HepG2 (cell line): ENCODE results near the gene ARX. TPM values are rescaled to one million over a fixed set of nuclear protein-coding genes. Genes with fewer than 3 reads are reported as not detected.

Experiments
- ATAC-seq: fragments of 200-7000 bp; cut with Tn5 transposase; 3 replicates; pipeline ENCODE4 v1.9.1; 2020; ENCODE audit warnings: mild to moderate bottlenecking, moderate library complexity
- BruUV-seq: library from RNA; stranded (reverse); fragments of 400-500 nt; replicated peaks from 2 replicates; lab custom pipeline; 2021; lab: Mats Ljungman, UMichigan
- CTCF ChIA-PET: fragments of 300-600 bp; formaldehyde crosslinking; extraction: SDS; loops from one replicate; lab custom pipeline; 2021; ENCODE audit warnings: low total read pairs, inconsistent platforms, low intra/inter-chr PET ratio; lab: Yijun Ruan, JAX
- POLR2A ChIA-PET: fragments of 350-600 bp; sonication (Branson Sonifier 250); formaldehyde crosslinking; loops from one replicate; lab custom pipeline; 2020; ENCODE audit warnings: antibody characterized with exemption, inconsistent platforms; lab: Yijun Ruan, JAX
- DNase-seq: peaks from one replicate; pipeline ENCODE4 v3.0.0-alpha.2; 2015; ENCODE audit warnings: low spot score
- FAIRE-seq: peaks from 3 replicates; lab custom pipeline; 2011; peaks lifted over from hg19 to GRCh38; lab: Jason Lieb, UNC
- H2AFZ ChIP-seq: one replicate; pipeline ENCODE4 v1.6.1; 2011; ENCODE audit warnings: low read length, inconsistent platforms
- H3K27ac ChIP-seq: fragments of 300-600 bp; 3 replicates; pipeline ENCODE4 v1.8.0; 2011; ENCODE audit warnings: mixed run types, mild to moderate bottlenecking, mixed read lengths, low read length, inconsistent platforms; ENCODE audit not compliant: insufficient read depth; ENCODE audit errors: extremely low read length
- H3K27me3 ChIP-seq, 2 experiments: fragments of 200-600 bp in 1 of 2; 2 replicates in 1 of 2; 3 replicates in 1 of 2; pipeline versions ENCODE4 v1.6.0 to v1.8.0; 2011; ENCODE audit warnings: low read length in 2 of 2, mild to moderate bottlenecking in 2 of 2, moderate library complexity in 2 of 2, inconsistent platforms in 1 of 2; ENCODE audit not compliant: insufficient read depth in 2 of 2, control insufficient read depth in 1 of 2
- H3K36me3 ChIP-seq, 2 experiments: fragments of 200-600 bp in 1 of 2; replicated peaks in 1 of 2; 2 replicates in 1 of 2; 3 replicates in 1 of 2; pipeline versions ENCODE4 v1.5.1 to v1.8.0; 2011; ENCODE audit warnings: low read length in 2 of 2, inconsistent platforms in 1 of 2; ENCODE audit not compliant: insufficient read depth in 2 of 2, control insufficient read depth in 1 of 2
- H3K4me1 ChIP-seq: 2 replicates; pipeline ENCODE4 v1.5.1; 2012; ENCODE audit warnings: low read length, inconsistent platforms; ENCODE audit not compliant: insufficient read depth
- H3K4me2 ChIP-seq: 2 replicates; pipeline ENCODE4 v1.6.0; 2011; ENCODE audit warnings: low read depth, low read length, inconsistent platforms
- H3K4me3 ChIP-seq, 3 experiments: fragments of 200-600 bp in 1 of 3; sonication (generic), shearing (Covaris generic) in 1 of 3; replicated peaks in 1 of 3; 2 replicates each; pipeline ENCODE4 v1.5.1; 2011 to 2016; ENCODE audit warnings: low read length in 3 of 3, inconsistent platforms in 2 of 3, low read depth in 2 of 3, mild to moderate bottlenecking in 2 of 3, control low read depth in 1 of 3, mixed read lengths in 1 of 3; ENCODE audit not compliant: insufficient read depth in 1 of 3
- H3K79me2 ChIP-seq: one replicate; pipeline ENCODE4 v1.6.1; 2011; ENCODE audit warnings: low read length, inconsistent platforms; ENCODE audit not compliant: insufficient read depth
- H3K9ac ChIP-seq: 2 replicates; pipeline ENCODE4 v1.6.0; 2011; ENCODE audit warnings: mild to moderate bottlenecking, low read depth, low read length, inconsistent platforms; ENCODE audit not compliant: insufficient read depth
- H3K9me3 ChIP-seq: 2 replicates; pipeline ENCODE4 v1.5.1; 2012; ENCODE audit warnings: mild to moderate bottlenecking, low read length
- H4K20me1 ChIP-seq: 2 replicates; pipeline ENCODE4 v1.6.0; 2011; ENCODE audit warnings: inconsistent platforms, mild to moderate bottlenecking, low read length, moderate library complexity; ENCODE audit not compliant: insufficient read depth
- ADNP ChIP-seq: sonication (generic); formaldehyde crosslinking; IDR thresholded peaks from 2 replicates; pipeline ENCODE4 v1.4.0; 2020; ENCODE audit warnings: missing genetic modification reagents
- HDAC6 ChIP-seq: fragments of 200-600 bp; sonication (generic); IDR thresholded peaks from 2 replicates; pipeline ENCODE4 v1.7.0; 2017; ENCODE audit warnings: mild to moderate bottlenecking, antibody characterized with exemption, low read length, low read depth
- JUN ChIP-seq: sonication (generic); formaldehyde crosslinking; IDR thresholded peaks from 2 replicates; pipeline ENCODE4 v1.4.0; 2020; ENCODE audit warnings: mild to moderate bottlenecking, missing genetic modification reagents
- KLF12 ChIP-seq: sonication (generic); formaldehyde crosslinking; IDR thresholded peaks from 2 replicates; pipeline ENCODE4 v1.4.0; 2020; ENCODE audit warnings: missing genetic modification reagents, borderline replicate concordance
- KMT2A ChIP-seq: sonication (generic); formaldehyde crosslinking; IDR thresholded peaks from 2 replicates; pipeline ENCODE4 v1.4.0; 2020; ENCODE audit warnings: missing genetic modification reagents
- MYPOP ChIP-seq: sonication (generic); formaldehyde crosslinking; IDR thresholded peaks from 2 replicates; pipeline ENCODE4 v1.8.1; 2023; ENCODE audit warnings: mild to moderate bottlenecking, moderate library complexity, missing genetic modification reagents
- RAD51 ChIP-seq: fragments of 450-650 bp; IDR thresholded peaks from 2 replicates; pipeline ENCODE4 v1.6.1; 2016; ENCODE audit warnings: borderline replicate concordance
- SSRP1 ChIP-seq: IDR thresholded peaks from 2 replicates; pipeline ENCODE4 v1.6.1; 2016; ENCODE audit warnings: control low read depth
- TGIF2 ChIP-seq: IDR thresholded peaks from 2 replicates; pipeline ENCODE4 v1.6.1; 2016; ENCODE audit warnings: control low read depth, missing compliant biosample characterization
- THAP11 ChIP-seq: IDR thresholded peaks from 2 replicates; pipeline ENCODE4 v1.6.1; 2016; ENCODE audit warnings: missing biosample characterization, missing genetic modification reagents
- ZMYM4 ChIP-seq: sonication (generic); formaldehyde crosslinking; IDR thresholded peaks from 2 replicates; pipeline ENCODE4 v1.8.1; 2023; ENCODE audit warnings: mild to moderate bottlenecking, missing genetic modification reagents
- ZNF160 ChIP-seq: sonication (generic); formaldehyde crosslinking; IDR thresholded peaks from 2 replicates; pipeline ENCODE4 v1.8.0; 2022; ENCODE audit warnings: mild to moderate bottlenecking, inconsistent platforms, missing genetic modification reagents
- ZNF263 ChIP-seq: sonication (generic); formaldehyde crosslinking; IDR thresholded peaks from 2 replicates; pipeline ENCODE4 v1.4.0; 2020; ENCODE audit warnings: missing genetic modification reagents
- ZNF569 ChIP-seq: sonication (generic); formaldehyde crosslinking; IDR thresholded peaks from 2 replicates; pipeline ENCODE4 v1.5.0; 2020; ENCODE audit warnings: mild to moderate bottlenecking, missing genetic modification reagents, moderate library complexity, borderline replicate concordance
- ZNF75D ChIP-seq: sonication (generic); formaldehyde crosslinking; IDR thresholded peaks from 2 replicates; pipeline ENCODE4 v1.8.1; 2023; ENCODE audit warnings: missing genetic modification reagents, mild to moderate bottlenecking, borderline replicate concordance
- WGBS: methylation state at CpG from one replicate; pipeline ENCODE4 v1.1.6; 2017; ENCODE audit warnings: low lambda C conversion rate; 5-methylcytosine and 5-hydroxymethylcytosine counted together
- in situ Hi-C: cut with HindIII; loops from 2 replicates; pipeline ENCODE4 v1.10.0; 2017; ENCODE audit warnings: low pct_unique_long_range_greater_than_20kb; ENCODE audit not compliant: extremely low pct_ligation_motif_present
- intact Hi-C: fragments of 100-400 bp; cut with micrococcal nuclease; formaldehyde crosslinking; loops from one replicate; pipeline ENCODE4 v1.10.0; 2022; ENCODE audit not compliant: unreplicated experiment
- polyA plus RNA-seq, 8 experiments: library from polyadenylated mRNA; depleted of rRNA in 3 of 8; stranded (reverse) in 7 of 8; unstranded in 1 of 8; fragments of >200 nt; fragmentation: Illumina TruSeq in 4 of 8; extraction: Trizol in 4 of 8; gene quantifications; 2 replicates each; pipeline versions ENCODE4 v1.2.1 to v1.2.3, GENCODE V29; 2011 to 2016; ENCODE audit warnings: low read depth in 4 of 8, missing spikeins in 1 of 8, mixed read lengths in 1 of 8; ENCODE audit not compliant: insufficient read depth in 1 of 8
- total RNA-seq, 5 experiments: library from RNA; depleted of rRNA; stranded (reverse); fragments of >200 nt; fragmentation: Illumina TruSeq; extraction: Trizol; gene quantifications; 2 replicates each; pipeline ENCODE4 v1.2.3, GENCODE V29; 2016; ENCODE audit warnings: low read depth in 1 of 5
- TF ChIP-seq, protein P1 (sequence below), 2 experiments: sonication (generic) in 1 of 2; formaldehyde crosslinking in 1 of 2; IDR thresholded peaks; 2 replicates each; pipeline versions ENCODE4 v1.5.1 to v1.6.1; 2011 to 2020; ENCODE audit warnings: borderline replicate concordance in 1 of 2, low read depth in 1 of 2, low read length in 1 of 2, mild to moderate bottlenecking in 1 of 2, missing genetic modification reagents in 1 of 2, moderate library complexity in 1 of 2
- TF ChIP-seq, protein P2 (sequence below): sonication (generic); formaldehyde crosslinking; IDR thresholded peaks from 2 replicates; pipeline ENCODE4 v1.5.0; 2020; ENCODE audit warnings: missing genetic modification reagents, mild to moderate bottlenecking, borderline replicate concordance

The ARX gene
- total and polyA plus RNA-seq, 2 of the 13 experiments (the other 11 are each of a cell fraction or from before 2014, with no cell fraction given), result not detected

DNA sequence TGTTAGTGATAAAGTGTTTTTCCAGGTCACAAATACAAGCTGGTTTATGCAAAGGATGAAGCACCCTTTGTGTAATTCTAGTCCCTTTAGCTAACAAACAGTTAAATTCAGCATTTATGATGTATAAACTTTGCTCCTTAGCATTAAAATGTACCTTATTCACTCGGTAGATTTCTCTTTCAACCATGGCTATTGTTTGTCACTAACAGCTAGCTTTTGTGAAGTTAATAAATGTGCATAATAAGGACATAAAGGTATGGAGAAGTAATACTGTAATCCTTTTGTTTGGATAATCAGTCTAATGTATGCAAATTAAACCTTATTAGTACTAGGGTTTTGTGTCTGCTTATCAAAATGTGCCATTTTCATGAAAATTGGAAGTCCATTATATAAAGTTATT lies 34.2 kb upstream of the ARX start (continued):
- no peak for TF ChIP-seq SSRP1 (CRISPR knock-in tag)

DNA sequence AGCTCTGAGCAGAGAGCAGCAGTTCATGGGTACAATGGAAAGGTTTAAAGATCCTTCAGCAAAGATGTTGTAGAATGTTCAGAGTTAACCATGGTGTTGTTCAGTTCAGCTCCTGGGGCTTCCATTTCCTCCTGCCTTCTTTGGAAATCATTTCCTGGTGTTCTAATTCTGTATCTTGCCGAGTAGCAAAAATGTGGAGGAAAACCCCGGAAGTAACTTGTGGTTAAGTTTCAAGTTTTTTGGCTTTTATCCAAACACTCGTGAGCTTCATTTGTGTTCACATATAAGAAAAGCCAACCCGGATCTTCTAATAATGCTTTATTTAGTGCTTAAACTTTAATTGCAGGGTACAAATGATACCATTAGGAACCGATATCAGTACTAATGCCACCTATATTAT lies 33.6 kb upstream of the ARX start:
- intact Hi-C loops, result no loop called here
- FAIRE-seq (no peak), DNase-seq (no peak), ATAC-seq (no peak)
- no peak overlapping the region for H3K9ac ChIP-seq
- CTCF ChIA-PET, result no interaction called here
- H3K36me3 ChIP-seq, result no peaks in the 10 kb centered on the region
- H3K79me2 ChIP-seq, result no peaks in the 10 kb centered on the region
- H3K9me3 ChIP-seq, result no peaks in the 10 kb centered on the region
- BruUV-seq, result no TSS peak
- no peak overlapping the region for H3K4me3 ChIP-seq
- no peaks in the 10 kb centered on the region for H4K20me1 ChIP-seq
- no peak overlapping the region for H3K4me2 ChIP-seq
- no peak overlapping the region for H3K27ac ChIP-seq
- POLR2A ChIA-PET, result no interaction called here
- no peaks in the 10 kb centered on the region for H3K27me3 ChIP-seq
- no peaks in the 10 kb centered on the region; the same call in 1 of the 2 replicates for H3K4me1 ChIP-seq
- H2AFZ ChIP-seq, result no peak overlapping the region
- 40% methylated on average over 5 of the region's 5 CpGs for WGBS
- in situ Hi-C loops, result no loop called here
- TF ChIP-seq KLF12 (CRISPR knock-in tag) (no peak), THAP11 (CRISPR knock-in tag) (no peak), JUN (CRISPR knock-in tag) (no peak), ZNF569 (CRISPR knock-in tag) (no peak), ZNF160 (CRISPR knock-in tag) (no peak), ZMYM4 (CRISPR knock-in tag) (no peak), RAD51 (no peak), KMT2A (CRISPR knock-in tag) (no peak), ZNF75D (no peak), ZNF263 (no peak), MYPOP (CRISPR knock-in tag) (no peak), ADNP (CRISPR knock-in tag) (no peak), TGIF2 (CRISPR knock-in tag) (no peak), HDAC6 (no peak)
- TF ChIP-seq, protein P1, sequence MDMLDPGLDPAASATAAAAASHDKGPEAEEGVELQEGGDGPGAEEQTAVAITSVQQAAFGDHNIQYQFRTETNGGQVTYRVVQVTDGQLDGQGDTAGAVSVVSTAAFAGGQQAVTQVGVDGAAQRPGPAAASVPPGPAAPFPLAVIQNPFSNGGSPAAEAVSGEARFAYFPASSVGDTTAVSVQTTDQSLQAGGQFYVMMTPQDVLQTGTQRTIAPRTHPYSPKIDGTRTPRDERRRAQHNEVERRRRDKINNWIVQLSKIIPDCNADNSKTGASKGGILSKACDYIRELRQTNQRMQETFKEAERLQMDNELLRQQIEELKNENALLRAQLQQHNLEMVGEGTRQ (IDR thresholded peaks at IDR 0.05; ENCODE audit: low read depth, low read length), result no peak
- TF ChIP-seq, protein P1 (CRISPR knock-in tag; IDR thresholded peaks at IDR 0.05; ENCODE audit: borderline replicate concordance), result no peak
- TF ChIP-seq, protein P2, sequence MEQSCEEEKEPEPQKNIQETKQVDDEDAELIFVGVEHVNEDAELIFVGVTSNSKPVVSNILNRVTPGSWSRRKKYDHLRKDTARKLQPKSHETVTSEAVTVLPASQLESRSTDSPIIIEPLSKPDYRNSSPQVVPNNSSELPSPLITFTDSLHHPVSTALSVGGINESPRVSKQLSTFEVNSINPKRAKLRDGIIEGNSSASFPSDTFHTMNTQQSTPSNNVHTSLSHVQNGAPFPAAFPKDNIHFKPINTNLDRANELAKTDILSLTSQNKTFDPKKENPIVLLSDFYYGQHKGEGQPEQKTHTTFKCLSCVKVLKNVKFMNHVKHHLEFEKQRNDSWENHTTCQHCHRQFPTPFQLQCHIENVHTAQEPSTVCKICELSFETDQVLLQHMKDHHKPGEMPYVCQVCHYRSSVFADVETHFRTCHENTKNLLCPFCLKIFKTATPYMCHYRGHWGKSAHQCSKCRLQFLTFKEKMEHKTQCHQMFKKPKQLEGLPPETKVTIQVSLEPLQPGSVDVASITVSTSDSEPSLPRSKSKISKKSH, result no peak
